ENCODE results near the gene RNF186. TPM values are rescaled to one million over a fixed set of nuclear protein-coding genes. Genes with fewer than 3 reads are reported as not detected.

Gene RNF186
- total and polyA plus RNA-seq, 2 experiments from 2014 or later = 0.93 to 1.4 TPM

GRCh38 chr1:19861842-19862530 is 46.9 kb upstream of the RNF186 start:
- Histone ChIP-seq H4K20me1 (ENCODE audit: insufficient read depth, poor library complexity, severe bottlenecking) (no peaks in the 10 kb centered on the region), H3K4me3 (no peak overlapping the region), H3K36me3 (replicated peaks; ENCODE audit: insufficient read depth, low read depth) (no peaks in the 10 kb centered on the region), H3K4me2 (peak overlapping the region; percentile 25), H3K9me3 (ENCODE audit: low read depth) (peaks cover 7% of the 10 kb centered on the region), H3K9me2 (replicated peaks; ENCODE audit: insufficient read depth) (no peaks in the 10 kb centered on the region), H3K27me3 (no peaks in the 10 kb centered on the region), H3K27ac (peak overlapping the region; percentile 88), H3K4me1 (ENCODE audit: insufficient read depth) (peaks cover 8% of the 10 kb centered on the region), H3K79me2 (no peaks in the 10 kb centered on the region), H2AFZ (no peak overlapping the region)
- TF ChIP-seq, protein P1, sequence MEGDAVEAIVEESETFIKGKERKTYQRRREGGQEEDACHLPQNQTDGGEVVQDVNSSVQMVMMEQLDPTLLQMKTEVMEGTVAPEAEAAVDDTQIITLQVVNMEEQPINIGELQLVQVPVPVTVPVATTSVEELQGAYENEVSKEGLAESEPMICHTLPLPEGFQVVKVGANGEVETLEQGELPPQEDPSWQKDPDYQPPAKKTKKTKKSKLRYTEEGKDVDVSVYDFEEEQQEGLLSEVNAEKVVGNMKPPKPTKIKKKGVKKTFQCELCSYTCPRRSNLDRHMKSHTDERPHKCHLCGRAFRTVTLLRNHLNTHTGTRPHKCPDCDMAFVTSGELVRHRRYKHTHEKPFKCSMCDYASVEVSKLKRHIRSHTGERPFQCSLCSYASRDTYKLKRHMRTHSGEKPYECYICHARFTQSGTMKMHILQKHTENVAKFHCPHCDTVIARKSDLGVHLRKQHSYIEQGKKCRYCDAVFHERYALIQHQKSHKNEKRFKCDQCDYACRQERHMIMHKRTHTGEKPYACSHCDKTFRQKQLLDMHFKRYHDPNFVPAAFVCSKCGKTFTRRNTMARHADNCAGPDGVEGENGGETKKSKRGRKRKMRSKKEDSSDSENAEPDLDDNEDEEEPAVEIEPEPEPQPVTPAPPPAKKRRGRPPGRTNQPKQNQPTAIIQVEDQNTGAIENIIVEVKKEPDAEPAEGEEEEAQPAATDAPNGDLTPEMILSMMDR (IDR thresholded peaks at IDR 0.05; ENCODE audit: poor library complexity) = no peak
- TF ChIP-seq EZH2 (IDR thresholded peaks at IDR 0.05; ENCODE audit: borderline replicate concordance) (no peak), EZH2phosphoT487 (IDR thresholded peaks at IDR 0.05; ENCODE audit: low read depth, severe bottlenecking, unreplicated experiment) (no peak)
- DNase-seq (ENCODE audit: low spot score) = no peak
- 93% methylated on average over 1 of the region's 1 CpG for WGBS (ENCODE audit: low lambda C conversion rate, missing lambda C conversion rate)

GRCh38 chr1:19861034-19861433 is 46.0 kb upstream of the RNF186 start:
- peaks cover 7% of the 10 kb centered on the region for H3K9me3 ChIP-seq (ENCODE audit: low read depth)
- H3K79me2 ChIP-seq = no peaks in the 10 kb centered on the region
- H2AFZ ChIP-seq = no peak overlapping the region
- no peaks in the 10 kb centered on the region for H4K20me1 ChIP-seq (ENCODE audit: insufficient read depth, poor library complexity, severe bottlenecking)
- H3K36me3 ChIP-seq (replicated peaks; ENCODE audit: insufficient read depth, low read depth) = no peaks in the 10 kb centered on the region
- peak overlapping the region; percentile 25 for H3K4me2 ChIP-seq
- no peaks in the 10 kb centered on the region for H3K27me3 ChIP-seq
- no peak overlapping the region for H3K4me3 ChIP-seq
- peak; percentile 70 for DNase-seq (ENCODE audit: low spot score)
- H3K27ac ChIP-seq = peak overlapping the region; percentile 88
- no peak for TF ChIP-seq EZH2phosphoT487 (IDR thresholded peaks at IDR 0.05; ENCODE audit: low read depth, severe bottlenecking, unreplicated experiment)
- no peak for TF ChIP-seq EZH2 (IDR thresholded peaks at IDR 0.05; ENCODE audit: borderline replicate concordance)
- TF ChIP-seq, protein P1 (IDR thresholded peaks at IDR 0.05; ENCODE audit: poor library complexity) = no peak
- WGBS (ENCODE audit: low lambda C conversion rate, missing lambda C conversion rate) = 66% methylated on average over 2 of the region's 2 CpGs
- H3K4me1 ChIP-seq (ENCODE audit: insufficient read depth) = peaks cover 8% of the 10 kb centered on the region
- no peaks in the 10 kb centered on the region for H3K9me2 ChIP-seq (replicated peaks; ENCODE audit: insufficient read depth)

DNA sequence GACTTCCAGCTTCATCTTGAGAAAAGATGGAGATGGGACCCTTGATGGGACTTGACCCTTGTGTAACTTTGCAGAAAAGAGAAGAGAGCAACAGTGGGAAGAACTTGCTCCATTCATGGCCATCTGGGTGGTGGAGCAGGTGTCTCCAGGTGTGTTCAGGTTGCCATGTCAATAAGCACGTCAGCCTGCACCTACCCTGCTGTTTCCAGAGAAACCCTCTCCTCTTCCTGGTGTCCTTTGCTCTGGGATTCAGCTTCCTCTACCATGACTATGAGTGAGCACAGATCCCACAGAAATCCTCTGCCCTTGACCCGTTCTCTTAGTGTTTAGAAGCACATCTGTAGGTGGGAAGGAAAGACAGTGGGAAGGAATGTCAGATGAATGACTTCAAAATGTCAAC is 45.3 kb upstream of the RNF186 start:
- Histone ChIP-seq H3K9me3 (ENCODE audit: low read depth) (peaks cover 7% of the 10 kb centered on the region), H3K4me1 (ENCODE audit: insufficient read depth) (peaks cover 8% of the 10 kb centered on the region), H4K20me1 (ENCODE audit: insufficient read depth, poor library complexity, severe bottlenecking) (no peaks in the 10 kb centered on the region), H3K4me3 (no peak overlapping the region), H3K9me2 (replicated peaks; ENCODE audit: insufficient read depth) (no peaks in the 10 kb centered on the region), H2AFZ (no peak overlapping the region), H3K27ac (peak overlapping the region; percentile 88), H3K4me2 (no peak overlapping the region), H3K36me3 (replicated peaks; ENCODE audit: insufficient read depth, low read depth) (no peaks in the 10 kb centered on the region), H3K27me3 (no peaks in the 10 kb centered on the region), H3K79me2 (no peaks in the 10 kb centered on the region)
- WGBS (ENCODE audit: low lambda C conversion rate, missing lambda C conversion rate) = 87% methylated on average over 2 of the region's 2 CpGs
- DNase-seq (ENCODE audit: low spot score) = no peak
- TF ChIP-seq EZH2phosphoT487 (IDR thresholded peaks at IDR 0.05; ENCODE audit: low read depth, severe bottlenecking, unreplicated experiment) = no peak
- TF ChIP-seq EZH2 (IDR thresholded peaks at IDR 0.05; ENCODE audit: borderline replicate concordance) = no peak

DNA sequence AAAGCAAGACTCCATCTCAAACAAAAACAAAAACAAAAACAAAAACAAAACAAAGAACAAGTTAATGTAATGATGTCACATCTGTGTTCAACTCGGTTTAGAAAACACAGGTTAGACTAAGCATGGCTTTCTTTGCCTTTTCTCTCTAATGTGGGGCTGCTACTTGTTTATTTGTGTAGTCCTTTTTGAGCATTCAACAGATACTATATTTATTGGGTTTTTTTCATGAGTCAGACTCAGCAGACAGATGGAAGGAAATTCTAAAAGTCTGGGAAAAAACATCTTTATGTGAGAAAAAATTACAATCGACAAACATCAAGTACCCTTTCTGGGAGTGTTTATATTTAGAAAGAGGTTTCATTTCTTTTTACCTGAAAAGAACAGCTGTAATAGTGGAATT is 44.8 kb upstream of the RNF186 start:
- H4K20me1 ChIP-seq (ENCODE audit: insufficient read depth, poor library complexity, severe bottlenecking) = no peaks in the 10 kb centered on the region
- peaks cover 8% of the 10 kb centered on the region for H3K4me1 ChIP-seq (ENCODE audit: insufficient read depth)
- no peaks in the 10 kb centered on the region for H3K36me3 ChIP-seq (replicated peaks; ENCODE audit: insufficient read depth, low read depth)
- H2AFZ ChIP-seq = no peak overlapping the region
- no peak overlapping the region for H3K4me3 ChIP-seq
- H3K4me2 ChIP-seq = no peak overlapping the region
- H3K27me3 ChIP-seq = no peaks in the 10 kb centered on the region
- DNase-seq (ENCODE audit: low spot score) = no peak
- peaks cover 7% of the 10 kb centered on the region for H3K9me3 ChIP-seq (ENCODE audit: low read depth)
- H3K79me2 ChIP-seq = no peaks in the 10 kb centered on the region
- H3K27ac ChIP-seq = peak overlapping the region; percentile 88
- WGBS (ENCODE audit: low lambda C conversion rate, missing lambda C conversion rate) = 84% methylated on average over 2 of the region's 2 CpGs
- H3K9me2 ChIP-seq (replicated peaks; ENCODE audit: insufficient read depth) = no peaks in the 10 kb centered on the region
- TF ChIP-seq, protein P1 (IDR thresholded peaks at IDR 0.05; ENCODE audit: poor library complexity) = no peak
- TF ChIP-seq EZH2phosphoT487 (IDR thresholded peaks at IDR 0.05; ENCODE audit: low read depth, severe bottlenecking, unreplicated experiment) (no peak), EZH2 (IDR thresholded peaks at IDR 0.05; ENCODE audit: borderline replicate concordance) (no peak)
